ENCODE data around the gene SRCAP.

DNA sequence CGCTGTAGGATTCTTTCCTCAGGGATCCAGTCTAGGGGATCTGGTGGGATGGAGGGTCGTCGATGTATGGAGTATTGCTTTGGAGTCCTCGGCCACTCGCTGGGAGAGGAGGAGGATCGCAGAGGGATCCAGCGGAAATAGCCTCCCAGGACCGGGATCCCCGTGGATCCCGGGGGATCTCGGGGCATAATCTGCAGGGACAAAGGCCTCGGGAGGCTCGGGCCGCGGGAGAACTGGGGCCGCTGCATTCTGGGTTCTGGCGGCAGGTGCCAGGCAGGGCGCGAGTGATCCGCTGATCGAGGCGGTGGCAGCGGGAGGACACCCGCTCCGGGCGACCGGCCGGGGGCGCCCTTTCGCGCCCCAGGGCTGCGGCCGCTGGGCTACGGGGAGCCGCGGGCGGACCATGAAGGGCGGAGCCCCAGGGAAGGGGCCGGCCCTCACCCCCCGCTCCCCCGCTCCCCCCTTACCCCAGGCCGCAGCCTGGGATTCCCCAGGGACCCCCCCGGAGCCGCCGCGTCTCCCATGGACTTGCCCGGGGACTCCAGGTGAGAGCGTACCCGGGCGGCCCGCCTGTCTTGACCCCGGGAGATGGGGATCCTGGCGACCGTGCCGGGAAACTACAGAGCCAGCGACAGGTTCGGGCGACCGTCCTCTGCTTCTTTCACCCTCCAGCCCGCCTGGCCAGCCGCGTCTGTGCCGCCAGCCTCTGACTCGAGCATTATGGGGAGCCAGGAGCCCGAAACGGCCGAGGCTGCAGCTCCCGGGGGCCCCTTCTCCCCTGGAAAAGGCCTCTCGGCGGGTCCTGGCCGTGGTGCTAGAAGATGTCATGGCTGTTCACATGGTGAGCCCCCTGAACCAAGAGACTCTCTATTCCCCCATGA is 47.6 kb upstream of the SRCAP start:
- TF ChIP-seq CTCF (IDR thresholded peaks at IDR 0.05) (peak; percentile 30 to 59 (median 44)), POLR2A (IDR thresholded peaks at IDR 0.05) (no peak)
